ENCODE data around the gene MIPOL1.

DNA sequence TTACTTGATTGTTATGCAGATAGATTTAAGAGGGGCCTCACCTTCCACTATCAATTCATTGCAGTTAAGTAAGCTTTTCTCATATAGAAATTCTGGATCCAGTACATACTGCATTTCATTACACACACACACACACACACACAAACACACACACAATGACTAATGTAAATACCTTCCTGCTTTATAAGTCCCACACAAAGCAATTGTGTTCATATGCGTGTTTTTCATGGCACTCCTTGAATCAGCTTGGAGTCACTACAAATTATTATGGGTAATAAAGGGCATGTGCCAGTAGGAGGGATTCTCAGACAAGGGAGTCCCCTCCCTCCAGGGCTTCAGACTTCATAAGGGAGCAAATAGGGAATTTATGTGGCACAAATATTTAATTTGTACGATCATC is 4.5 kb downstream of the MIPOL1 start:
- TF ChIP-seq, protein P1, sequence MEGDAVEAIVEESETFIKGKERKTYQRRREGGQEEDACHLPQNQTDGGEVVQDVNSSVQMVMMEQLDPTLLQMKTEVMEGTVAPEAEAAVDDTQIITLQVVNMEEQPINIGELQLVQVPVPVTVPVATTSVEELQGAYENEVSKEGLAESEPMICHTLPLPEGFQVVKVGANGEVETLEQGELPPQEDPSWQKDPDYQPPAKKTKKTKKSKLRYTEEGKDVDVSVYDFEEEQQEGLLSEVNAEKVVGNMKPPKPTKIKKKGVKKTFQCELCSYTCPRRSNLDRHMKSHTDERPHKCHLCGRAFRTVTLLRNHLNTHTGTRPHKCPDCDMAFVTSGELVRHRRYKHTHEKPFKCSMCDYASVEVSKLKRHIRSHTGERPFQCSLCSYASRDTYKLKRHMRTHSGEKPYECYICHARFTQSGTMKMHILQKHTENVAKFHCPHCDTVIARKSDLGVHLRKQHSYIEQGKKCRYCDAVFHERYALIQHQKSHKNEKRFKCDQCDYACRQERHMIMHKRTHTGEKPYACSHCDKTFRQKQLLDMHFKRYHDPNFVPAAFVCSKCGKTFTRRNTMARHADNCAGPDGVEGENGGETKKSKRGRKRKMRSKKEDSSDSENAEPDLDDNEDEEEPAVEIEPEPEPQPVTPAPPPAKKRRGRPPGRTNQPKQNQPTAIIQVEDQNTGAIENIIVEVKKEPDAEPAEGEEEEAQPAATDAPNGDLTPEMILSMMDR (conservative IDR thresholded peaks at IDR 0.05; ENCODE audit: low read length): no peak
- TF ChIP-seq EZH2phosphoT487 (IDR thresholded peaks at IDR 0.05; ENCODE audit: borderline replicate concordance, low read depth, low read length): no peak
